GM12891 (cell line): ENCODE measurements around the gene PPP2R5E.

Experiments
- POLR2A ChIP-seq: IDR thresholded peaks from 2 replicates; pipeline ENCODE4 v1.6.1; 2011; ENCODE audit warnings: low read depth, low read length, control low read depth
- POLR2AphosphoS5 ChIP-seq: IDR thresholded peaks from 2 replicates; pipeline ENCODE4 v1.6.1; 2011; ENCODE audit warnings: low read depth, low read length, control low read depth
- TAF1 ChIP-seq: IDR thresholded peaks from 2 replicates; pipeline ENCODE4 v1.6.1; 2011; ENCODE audit warnings: low read depth, low read length, control low read depth

- TF ChIP-seq TAF1 (no peak), POLR2A (no peak), POLR2AphosphoS5 (no peak)
Observed at GRCh38 chr14:63448841-63449240, 94.3 kb downstream of the PPP2R5E start.
